HAP-1 (cell line): ENCODE data around the gene NUMB.

ENCODE experiments used
- DNase-seq, 2 experiments: peaks; one replicate each; pipeline ENCODE4 v3.0.0-alpha.2; 2016 to 2020; ENCODE audit warnings: low spot score in 2 of 2
- H3K27me3 ChIP-seq: fragments of 250-450 bp; sonication (Bioruptor Pico); 2 replicates; pipeline ENCODE4 v1.5.1; 2020; ENCODE audit warnings: low read depth, mild to moderate bottlenecking, moderate library complexity
- H3K36me3 ChIP-seq: fragments of 250-450 bp; sonication (Bioruptor Pico); replicated peaks from 2 replicates; pipeline ENCODE4 v1.5.1; 2020; ENCODE audit warnings: mild to moderate bottlenecking
- H3K4me1 ChIP-seq: fragments of 250-450 bp; sonication (Bioruptor Pico); 2 replicates; pipeline ENCODE4 v1.5.1; 2020; ENCODE audit warnings: mild to moderate bottlenecking
- H3K4me3 ChIP-seq: fragments of 250-450 bp; sonication (Bioruptor Pico); 2 replicates; pipeline ENCODE4 v1.5.1; 2020; ENCODE audit warnings: mild to moderate bottlenecking, moderate library complexity
- H3K9me3 ChIP-seq: fragments of 250-450 bp; sonication (Bioruptor Pico); 2 replicates; pipeline ENCODE4 v1.5.1; 2020; ENCODE audit warnings: mild to moderate bottlenecking, moderate library complexity
- in situ Hi-C: fragments of 300-500 bp; cut with MboI; formaldehyde crosslinking; loops from 3 replicates; pipeline ENCODE4 v1.14.3; 2020; ENCODE audit warnings: low sequenced_read_pairs, inconsistent platforms, mixed read lengths

Gene NUMB

DNA sequence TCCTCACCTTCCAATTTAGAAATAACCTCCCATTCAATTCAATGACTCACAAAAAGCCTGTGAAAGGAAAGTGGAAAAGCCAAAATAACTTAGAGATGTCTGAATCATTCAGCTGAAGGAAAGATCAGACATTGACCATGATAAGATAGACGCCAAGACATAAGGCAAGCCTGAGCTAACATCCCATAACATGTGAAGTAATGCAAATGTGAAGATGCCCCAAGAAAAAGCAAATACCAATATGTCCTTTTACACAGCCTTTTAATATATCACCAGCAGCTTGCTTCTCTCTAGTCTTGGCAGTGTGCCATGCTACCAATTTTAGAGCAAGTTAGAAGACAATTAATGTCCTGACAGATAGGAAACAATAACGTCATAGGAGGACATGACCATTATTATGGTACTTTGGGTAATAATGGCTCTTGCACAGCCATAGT is 2.4 kb upstream of the NUMB start:
- no peak overlapping the region for H3K4me3 ChIP-seq
- peak in 1 of 2 experiments; percentile 11 for DNase-seq
- H3K36me3 ChIP-seq = no peaks in the 10 kb centered on the region
- H3K9me3 ChIP-seq = no peaks in the 10 kb centered on the region
- no peaks in the 10 kb centered on the region for H3K27me3 ChIP-seq
- H3K4me1 ChIP-seq = peaks cover 47% of the 10 kb centered on the region
- in situ Hi-C loops = loop anchor here (25.0 kb wide), 1 partner anchor 948 kb away; no protein-coding TSS in a partner anchor

DNA sequence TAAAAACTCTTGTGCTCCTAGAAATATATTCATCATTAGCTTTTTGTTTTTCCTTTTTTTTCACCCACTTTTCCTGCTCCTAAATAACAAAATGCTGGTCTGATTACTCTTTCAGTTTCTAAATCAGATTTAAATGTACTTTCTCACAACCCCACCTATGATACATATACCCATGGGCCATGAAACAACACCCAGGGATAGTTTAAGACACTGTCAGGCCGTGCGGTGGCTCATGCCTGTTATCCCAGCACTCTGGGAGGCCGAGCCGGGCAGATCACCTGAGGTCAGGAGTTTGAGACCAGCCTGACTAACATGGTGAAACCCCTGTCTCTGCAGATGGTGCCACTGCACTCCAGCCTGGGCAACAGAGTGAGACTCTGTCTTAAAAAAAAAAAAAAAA is 1.6 kb upstream of the NUMB start:
- in situ Hi-C loops = loop anchor here (25.0 kb wide), 1 partner anchor 948 kb away; no protein-coding TSS in a partner anchor
- H3K36me3 ChIP-seq = no peaks in the 10 kb centered on the region
- peaks cover 54% of the 10 kb centered on the region for H3K4me1 ChIP-seq
- no peaks in the 10 kb centered on the region for H3K27me3 ChIP-seq
- DNase-seq = no peak
- H3K9me3 ChIP-seq = no peaks in the 10 kb centered on the region
- H3K4me3 ChIP-seq = no peak overlapping the region

- DNase-seq = peak in 1 of 2 experiments; percentile 48
- in situ Hi-C loops = loop anchor here (25.0 kb wide), 1 partner anchor 946 kb away; no protein-coding TSS in a partner anchor
- peaks cover 52% of the 10 kb centered on the region for H3K4me1 ChIP-seq
- no peaks in the 10 kb centered on the region for H3K9me3 ChIP-seq
- no peaks in the 10 kb centered on the region for H3K27me3 ChIP-seq
- peak overlapping the region; percentile 86 for H3K4me3 ChIP-seq
- H3K36me3 ChIP-seq = no peaks in the 10 kb centered on the region
These were observed 493 bp downstream of the NUMB start for GRCh38 chr14:73457924-73458182.

DNA sequence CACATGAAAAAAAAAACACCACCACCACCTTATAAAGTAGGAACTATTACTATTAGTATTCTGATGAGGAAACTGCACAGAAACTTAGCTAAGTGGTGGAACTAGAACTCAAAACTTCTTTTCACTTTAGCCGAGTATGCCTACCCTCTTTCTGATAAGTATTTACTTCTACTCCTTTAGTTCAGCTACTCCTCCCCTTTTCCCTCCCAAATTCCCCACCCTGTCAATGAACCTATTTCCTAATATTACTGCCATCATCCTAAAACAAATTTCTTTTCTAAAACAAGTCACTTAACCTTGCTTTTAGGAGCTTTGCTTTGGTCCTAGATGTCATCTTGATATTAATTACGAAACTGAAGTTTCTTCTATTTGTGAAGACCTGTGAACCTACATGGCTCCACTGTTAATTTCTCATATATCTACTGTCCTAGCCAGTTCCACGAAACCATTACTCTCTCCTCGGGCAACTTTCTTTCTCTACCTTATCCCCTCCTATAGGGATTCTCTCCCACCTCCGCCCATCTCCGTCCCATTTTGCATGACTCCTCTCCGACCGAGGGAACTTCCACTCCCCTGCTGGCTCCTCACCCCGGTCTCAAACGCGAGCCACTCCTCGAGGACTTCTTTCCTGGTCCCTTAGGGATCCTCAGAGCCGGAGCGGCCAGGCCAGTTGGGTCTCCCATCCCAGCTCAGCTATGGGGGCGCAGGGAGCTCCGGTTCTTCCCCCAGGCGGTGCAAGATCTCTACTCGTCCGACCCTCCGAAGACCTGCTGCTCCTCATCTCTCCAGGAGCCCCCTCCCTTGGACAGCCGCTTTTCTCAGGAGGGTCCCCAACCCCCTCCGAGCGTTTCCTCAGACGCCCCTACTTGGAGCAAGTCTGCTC is 1.1 kb downstream of the NUMB start:
- Histone ChIP-seq H3K9me3 (no peaks in the 10 kb centered on the region), H3K27me3 (no peaks in the 10 kb centered on the region), H3K36me3 (no peaks in the 10 kb centered on the region), H3K4me1 (peaks cover 48% of the 10 kb centered on the region), H3K4me3 (peak overlapping the region; percentile 86)
- DNase-seq = peak; percentile 42 to 65
- in situ Hi-C loops = loop anchor here (25.0 kb wide), 1 partner anchor 945 kb away; no protein-coding TSS in a partner anchor

DNA sequence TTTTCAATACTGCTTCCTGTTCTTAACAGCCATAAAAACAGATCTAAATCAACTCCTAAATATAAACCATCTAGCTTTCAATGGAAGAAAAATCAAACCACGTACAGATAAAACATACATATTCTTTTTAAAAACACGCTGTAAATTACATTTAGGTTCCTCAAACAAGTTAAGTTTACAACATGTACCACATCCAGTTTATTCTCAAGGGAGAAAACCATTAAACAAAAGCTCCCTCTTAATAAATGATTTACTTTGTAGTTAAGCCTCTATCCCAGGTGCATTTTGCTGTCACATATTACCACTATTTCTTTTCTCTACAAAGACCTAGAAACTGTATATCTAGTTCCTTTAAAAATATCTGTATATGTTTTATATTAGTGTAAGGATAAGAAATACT is 3.1 kb downstream of the NUMB start:
- no peaks in the 10 kb centered on the region for H3K36me3 ChIP-seq
- in situ Hi-C loops = loop anchor here (25.0 kb wide), 1 partner anchor 943 kb away; no protein-coding TSS in a partner anchor
- H3K4me1 ChIP-seq = peaks cover 29% of the 10 kb centered on the region
- H3K4me3 ChIP-seq = no peak overlapping the region
- no peaks in the 10 kb centered on the region for H3K27me3 ChIP-seq
- H3K9me3 ChIP-seq = no peaks in the 10 kb centered on the region
- no peak for DNase-seq

GRCh38 chr14:73452341-73453186 is 5.8 kb downstream of the NUMB start:
- DNase-seq = no peak
- Histone ChIP-seq H3K9me3 (no peaks in the 10 kb centered on the region), H3K36me3 (no peaks in the 10 kb centered on the region), H3K4me1 (peaks cover 19% of the 10 kb centered on the region), H3K4me3 (no peak overlapping the region), H3K27me3 (no peaks in the 10 kb centered on the region)
- in situ Hi-C loops = loop anchor here (25.0 kb wide), 1 partner anchor 940 kb away; no protein-coding TSS in a partner anchor

DNA sequence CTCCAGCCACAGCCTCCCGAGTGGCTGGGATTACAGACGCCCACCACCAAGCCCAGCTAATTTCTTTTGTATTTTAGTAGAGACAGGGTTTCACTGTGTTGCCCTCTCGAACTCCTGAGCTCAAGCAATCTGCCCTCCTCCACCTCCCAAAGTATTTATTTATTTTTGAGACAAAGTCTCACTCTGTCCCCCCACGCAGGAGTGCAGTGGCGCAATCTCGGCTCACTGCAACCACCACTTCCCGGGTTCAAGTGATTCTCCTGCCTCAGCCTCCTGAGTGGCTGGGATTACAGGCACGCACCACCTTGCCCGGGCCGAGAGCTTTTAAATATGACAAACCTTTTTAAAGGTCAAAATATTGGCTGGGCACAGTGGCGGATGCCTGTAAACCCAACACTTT is 14.6 kb downstream of the NUMB start:
- H3K27me3 ChIP-seq = no peaks in the 10 kb centered on the region
- H3K9me3 ChIP-seq = no peaks in the 10 kb centered on the region
- no peaks in the 10 kb centered on the region for H3K36me3 ChIP-seq
- in situ Hi-C loops = no loop called here
- peaks cover 7% of the 10 kb centered on the region for H3K4me1 ChIP-seq
- H3K4me3 ChIP-seq = no peak overlapping the region
- no peak for DNase-seq

GRCh38 chr14:73441286-73441685 is 17.1 kb downstream of the NUMB start:
- no peak for DNase-seq
- in situ Hi-C loops = no loop called here
- Histone ChIP-seq H3K27me3 (no peaks in the 10 kb centered on the region), H3K4me3 (no peak overlapping the region), H3K9me3 (no peaks in the 10 kb centered on the region), H3K4me1 (peaks cover 7% of the 10 kb centered on the region), H3K36me3 (no peaks in the 10 kb centered on the region)

DNA sequence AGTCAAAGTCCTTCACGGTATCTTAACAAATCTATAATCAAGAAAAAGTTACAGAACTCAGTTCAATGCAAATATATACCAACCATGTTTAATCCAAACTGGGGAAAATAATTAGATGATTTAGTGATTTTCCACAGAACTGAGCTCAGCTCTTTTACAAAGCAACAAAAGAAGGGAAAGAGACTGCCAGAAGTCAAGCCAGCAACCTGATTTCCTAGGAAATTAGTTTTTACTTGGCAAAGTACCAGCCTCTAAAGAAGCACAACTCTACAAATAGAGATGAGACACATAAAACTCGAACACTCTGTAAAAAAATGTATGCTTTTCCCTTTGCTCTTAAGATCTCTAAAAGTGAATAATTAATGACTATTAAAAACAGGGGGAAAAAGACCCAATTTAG is 19.4 kb downstream of the NUMB start:
- DNase-seq = no peak
- Histone ChIP-seq H3K9me3 (no peaks in the 10 kb centered on the region), H3K4me1 (peaks cover 3% of the 10 kb centered on the region; the same call in 1 of the 2 replicates), H3K36me3 (no peaks in the 10 kb centered on the region), H3K4me3 (no peak overlapping the region), H3K27me3 (no peaks in the 10 kb centered on the region)
- in situ Hi-C loops = no loop called here

DNA sequence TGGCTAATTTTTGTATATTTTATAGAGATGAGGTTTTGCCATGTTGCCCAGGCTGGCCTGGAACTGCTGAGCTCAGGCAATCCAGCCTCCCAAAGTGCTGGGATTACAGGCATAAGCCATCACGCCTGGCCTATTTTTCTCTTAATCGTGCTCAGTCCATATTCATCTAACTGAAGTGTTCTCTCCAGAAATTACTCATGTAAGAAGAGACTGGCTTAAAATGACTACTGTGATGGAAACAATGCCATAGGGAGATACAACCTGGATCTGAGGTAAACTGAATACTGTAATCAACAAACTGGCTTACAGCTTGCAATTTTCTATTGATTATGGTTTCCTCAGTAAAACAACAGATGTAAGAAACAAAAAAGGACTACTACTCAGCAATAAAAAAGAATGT is 21.1 kb downstream of the NUMB start:
- H3K4me1 ChIP-seq = peaks cover 3% of the 10 kb centered on the region; the same call in 1 of the 2 replicates
- H3K36me3 ChIP-seq = no peaks in the 10 kb centered on the region
- in situ Hi-C loops = no loop called here

DNA sequence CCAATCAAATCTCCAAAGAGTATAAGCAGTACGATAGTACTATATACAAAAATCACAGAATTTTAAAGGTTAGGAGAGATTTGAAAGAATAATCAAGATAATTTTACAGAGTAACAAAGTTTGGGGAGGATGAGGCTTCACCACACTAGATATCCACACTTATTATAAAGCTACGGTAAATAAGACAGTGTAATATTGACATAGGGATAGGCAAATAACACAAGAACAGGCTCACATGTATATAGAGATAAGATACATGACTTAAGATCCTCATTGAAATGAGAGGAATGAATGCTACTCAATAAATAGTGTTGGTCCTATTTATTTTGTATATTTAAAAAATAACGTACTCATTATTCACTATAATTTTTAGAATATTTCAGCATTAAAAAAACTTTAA is 26.2 kb downstream of the NUMB start:
- Histone ChIP-seq H3K4me3 (no peak overlapping the region), H3K27me3 (no peaks in the 10 kb centered on the region), H3K9me3 (no peaks in the 10 kb centered on the region), H3K36me3 (no peaks in the 10 kb centered on the region), H3K4me1 (no peaks in the 10 kb centered on the region)
- no peak for DNase-seq
- in situ Hi-C loops = no loop called here

More for the DNA sequence above, 21.1 kb downstream of the NUMB start:
- no peaks in the 10 kb centered on the region for H3K27me3 ChIP-seq
- H3K9me3 ChIP-seq = no peaks in the 10 kb centered on the region
- no peak overlapping the region for H3K4me3 ChIP-seq
- DNase-seq = no peak

DNA sequence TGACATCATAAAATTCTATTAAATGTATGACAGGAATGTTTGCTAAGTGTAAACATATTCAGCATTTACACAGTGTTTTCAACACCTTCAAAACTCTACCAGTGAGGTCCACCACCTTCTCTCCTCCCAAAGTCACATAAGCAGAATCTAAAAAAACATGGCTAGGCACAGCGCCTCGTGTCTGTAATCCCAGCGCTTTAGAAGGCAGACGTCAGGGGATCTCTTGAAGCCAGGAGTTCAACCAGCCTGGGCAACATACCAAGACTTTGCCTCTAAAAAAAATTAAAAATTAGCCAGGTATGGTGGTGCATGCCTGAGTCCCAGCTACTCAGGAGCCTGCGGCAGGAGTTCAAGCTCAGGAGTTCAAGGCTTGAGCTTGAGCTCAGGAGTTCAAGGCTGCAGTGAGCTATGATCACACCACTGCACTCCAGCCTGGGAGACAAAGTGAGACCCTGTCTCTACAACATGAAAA is 30.0 kb downstream of the NUMB start:
- in situ Hi-C loops = no loop called here

DNA sequence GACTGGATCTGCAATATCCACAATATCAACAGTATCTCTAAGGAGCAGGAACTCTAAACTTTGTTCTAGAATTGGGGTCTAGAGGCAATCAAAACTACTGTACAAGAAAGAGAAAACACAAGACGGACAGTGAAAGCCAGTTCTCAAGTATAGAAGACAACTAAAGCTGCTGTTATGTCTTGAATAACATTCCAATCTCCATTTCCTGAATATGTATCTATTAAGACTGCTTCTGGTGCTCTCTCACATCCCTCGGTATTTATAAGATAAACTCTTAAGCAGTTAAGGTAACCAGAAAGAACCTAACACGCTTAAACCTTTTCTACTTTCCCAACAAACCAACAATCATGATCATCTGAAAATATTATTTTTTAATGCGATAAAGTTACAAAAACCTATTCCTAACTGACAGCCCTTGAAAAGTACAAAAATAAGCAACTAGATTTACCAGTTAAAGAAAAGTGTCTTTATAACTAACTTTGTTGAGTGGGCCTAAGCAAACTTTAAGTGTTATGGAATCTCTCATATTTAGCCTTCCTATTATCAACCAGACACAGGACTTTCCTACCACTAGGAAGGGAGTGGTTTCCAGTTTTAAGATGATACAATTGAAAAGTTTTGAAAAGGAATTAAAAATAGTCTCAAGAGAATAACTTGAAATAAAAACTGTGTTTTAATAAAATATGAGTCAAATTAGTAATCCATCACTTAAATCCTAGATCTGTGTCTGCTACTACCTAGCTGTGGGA is 30.7 kb downstream of the NUMB start:
- H3K27me3 ChIP-seq = no peaks in the 10 kb centered on the region
- H3K36me3 ChIP-seq = no peaks in the 10 kb centered on the region
- H3K4me3 ChIP-seq = no peak overlapping the region
- in situ Hi-C loops = no loop called here
- H3K9me3 ChIP-seq = no peaks in the 10 kb centered on the region
- no peak for DNase-seq
- peaks cover 3% of the 10 kb centered on the region; the same call in 1 of the 2 replicates for H3K4me1 ChIP-seq

More for the DNA sequence above, 30.0 kb downstream of the NUMB start:
- Histone ChIP-seq H3K4me3 (no peak overlapping the region), H3K27me3 (no peaks in the 10 kb centered on the region), H3K9me3 (no peaks in the 10 kb centered on the region), H3K4me1 (peaks cover 3% of the 10 kb centered on the region; the same call in 1 of the 2 replicates), H3K36me3 (no peaks in the 10 kb centered on the region)
- DNase-seq = no peak
